Heart left ventricle (tissue), 16 donors: ENCODE data around the gene RNASEH2C. TPM values are rescaled to one million over a fixed set of nuclear protein-coding genes. Genes with fewer than 3 reads are reported as not detected.
A peak's percentile ranks its signal among the peaks of the same experiment; 100 is the strongest.
"Not testable (repeated sequence)": the region's sequence is repeated elsewhere in the genome, so short reads cannot be mapped to it uniquely, and the experiment has no call there.

Experiments
- ATAC-seq, 4 donors: fragments of 200-7000 bp; cut with Tn5 transposase; one replicate each; pipeline ENCODE4 v1.9.1; 2020 to 2022; ENCODE audit warnings: moderate library complexity in 4 of 4, mild to moderate bottlenecking in 3 of 4, moderate number of reproducible peaks in 1 of 4
- DNase-seq, 5 donors: peaks; one replicate each; pipeline ENCODE4 v3.0.0-alpha.2; 2020
- H3K27ac ChIP-seq, 12 donors: fragments of 200-600 bp; sonication (generic) in 4 of 12; one replicate each; pipeline versions ENCODE4 v1.5.0 to v1.8.0; 2016 to 2022; ENCODE audit warnings: mild to moderate bottlenecking in 2 of 12
- H3K27me3 ChIP-seq, 9 donors: fragments of 200-600 bp; sonication (generic) in 2 of 9; one replicate each; pipeline versions ENCODE4 v1.5.1 to v1.8.0; 2016 to 2022; ENCODE audit warnings: mild to moderate bottlenecking in 3 of 9
- H3K36me3 ChIP-seq, 9 donors: fragments of 200-600 bp; sonication (generic) in 2 of 9; one replicate each; pipeline versions ENCODE4 v1.5.0 to v1.8.0; 2018 to 2022; ENCODE audit warnings: mild to moderate bottlenecking in 2 of 9
- H3K4me1 ChIP-seq, 12 donors: fragments of 200-600 bp; sonication (generic) in 4 of 12; one replicate each; pipeline versions ENCODE4 v1.5.0 to v1.8.0; 2016 to 2022; ENCODE audit warnings: mild to moderate bottlenecking in 3 of 12
- H3K4me3 ChIP-seq, 12 donors: fragments of 200-600 bp; sonication (generic) in 4 of 12; one replicate each; pipeline versions ENCODE4 v1.5.0 to v1.8.0; 2017 to 2022; ENCODE audit warnings: mild to moderate bottlenecking in 9 of 12, moderate library complexity in 4 of 12
- H3K9me3 ChIP-seq, 12 donors: fragments of 200-600 bp; sonication (generic) in 4 of 12; one replicate each; pipeline versions ENCODE4 v1.5.0 to v1.8.0; 2016 to 2022; ENCODE audit warnings: mild to moderate bottlenecking in 1 of 12
- POLR2A ChIP-seq, 2 donors: fragments of 450-650 bp; IDR thresholded peaks; one replicate each; pipeline ENCODE4 v1.6.1; 2017; ENCODE audit warnings: antibody characterized with exemption in 2 of 2, mild to moderate bottlenecking in 2 of 2, moderate library complexity in 2 of 2
- WGBS, 4 donors: extraction: QIAGEN DNeasy Blood & Tissue Kit in 2 of 4; methylation state at CpG; one replicate each; pipeline versions ENCODE4 v1.1.5 to v1.1.7; 2013 to 2018; 5-methylcytosine and 5-hydroxymethylcytosine counted together
- intact Hi-C, 10 donors: fragments of 100-400 bp; cut with DNase I; formaldehyde crosslinking; loops; one replicate each; pipeline versions ENCODE4 v1.11.1 to v1.14.2; 2022
- long read RNA-seq, 3 donors: library from polyadenylated mRNA; unstranded; transcript quantifications; one replicate each; pipeline ENCODE4 v2.0.0, GENCODE V29; 2020 to 2021
- polyA plus RNA-seq, 2 donors: library from polyadenylated mRNA; stranded (reverse); fragments of 200-250 nt; gene quantifications; one replicate each; pipeline ENCODE4 v1.2.3, GENCODE V29; 2013
- total RNA-seq, 9 donors: library from RNA; depleted of rRNA in 2 of 9; stranded (reverse); fragments of >200 nt in 2 of 9; fragmentation: NEBNext Ultra II Directional in 3 of 9; extraction: Animal tissue kit (Norgen Biotek cat#: 25700) in 3 of 9; gene quantifications; one replicate each; pipeline versions ENCODE4 v1.1.0 to v1.2.4, GENCODE V29; 2016 to 2023
- TF ChIP-seq, protein P1 (sequence below), 12 donors: fragments of 200-600 bp; sonication (generic) in 4 of 12; IDR thresholded peaks; one replicate each; pipeline versions ENCODE4 v1.5.0 to v1.8.0; 2018 to 2022; ENCODE audit warnings: antibody characterized with exemption in 12 of 12, mild to moderate bottlenecking in 5 of 12
- donor health status: ischemic (EF 13 %, LVEDD 7.1; RV severe dilation, severe dysfunction).
- donor health status: healthy with polysubstance abuse.
- donor health status: DM: no; HTN: yes; CAD: no.
- donor health status: DM: no; HTN: no; CAD: no.
- donor health status: ischemic (EF 25% LVEDD 6.9; RV normal size, moderate dysfunction).
- donor health status: ischemic (EF 25% LVEDD 5.7; RV mildly dilated, moderate dysfunction).
- donor health status: healthy.
- donor health status: DM: yes; HTN: yes; CAD: no.
- donor health status: ischemic (EF 35%, LVEDD 5.7; RV mildly dilated, moderate dysfunction).
- donor health status: nonischemic (EF 11% LVEDD 7.7; RV severe dilation, severe dysfunction).
- donor health status: DM: yes; HTN: yes; CAD: no.
- donor health status: PGD.
- donor health status: ischemic (EF 29% LVEDD 5.4; RV normal size, mild dysfunction).
- donor health status: nonischemic (EF 23%, LVEDD 6.1; RV moderate dilation, normal function).

Gene RNASEH2C
- 100 to 1,000 TPM in 2 of 9 donors, 10 to 100 TPM in 7; 31.7 to 131 (median 44.6) TPM for total RNA-seq
- 100 to 1,000 TPM in 1 of 2 donors, 10 to 100 TPM in 1; 90.5 to 120 TPM for polyA plus RNA-seq
- long read RNA-seq, donor 1, transcript RNASEH2C-201 (4 exons, 2,794 nt) = major isoform, 11 of 30 reads
- long read RNA-seq, donor 1, transcript RNASEH2C-203 (3 exons, 2,798 nt) = minor isoform, 10 of 30 reads
- long read RNA-seq, donor 1, partial matches to known transcripts = 0 of 30 reads
- long read RNA-seq, donor 1, other reads (novel, unspliced or antisense) = 8 of 30 reads
- long read RNA-seq, donor 2, transcript RNASEH2C-201 (4 exons, 2,794 nt) = major isoform, 16 of 27 reads
- long read RNA-seq, donor 2, partial matches to known transcripts = 1 of 27 reads
- long read RNA-seq, donor 2, other reads (novel, unspliced or antisense) = 6 of 27 reads
- long read RNA-seq, donor 3, transcript RNASEH2C-203 (3 exons, 2,798 nt) = minor isoform, 10 of 30 reads
- long read RNA-seq, donor 3, transcript RNASEH2C-201 (4 exons, 2,794 nt) = major isoform, 14 of 30 reads
- long read RNA-seq, donor 3, partial matches to known transcripts = 5 of 30 reads
- long read RNA-seq, donor 3, other reads (novel, unspliced or antisense) = 0 of 30 reads

DNA sequence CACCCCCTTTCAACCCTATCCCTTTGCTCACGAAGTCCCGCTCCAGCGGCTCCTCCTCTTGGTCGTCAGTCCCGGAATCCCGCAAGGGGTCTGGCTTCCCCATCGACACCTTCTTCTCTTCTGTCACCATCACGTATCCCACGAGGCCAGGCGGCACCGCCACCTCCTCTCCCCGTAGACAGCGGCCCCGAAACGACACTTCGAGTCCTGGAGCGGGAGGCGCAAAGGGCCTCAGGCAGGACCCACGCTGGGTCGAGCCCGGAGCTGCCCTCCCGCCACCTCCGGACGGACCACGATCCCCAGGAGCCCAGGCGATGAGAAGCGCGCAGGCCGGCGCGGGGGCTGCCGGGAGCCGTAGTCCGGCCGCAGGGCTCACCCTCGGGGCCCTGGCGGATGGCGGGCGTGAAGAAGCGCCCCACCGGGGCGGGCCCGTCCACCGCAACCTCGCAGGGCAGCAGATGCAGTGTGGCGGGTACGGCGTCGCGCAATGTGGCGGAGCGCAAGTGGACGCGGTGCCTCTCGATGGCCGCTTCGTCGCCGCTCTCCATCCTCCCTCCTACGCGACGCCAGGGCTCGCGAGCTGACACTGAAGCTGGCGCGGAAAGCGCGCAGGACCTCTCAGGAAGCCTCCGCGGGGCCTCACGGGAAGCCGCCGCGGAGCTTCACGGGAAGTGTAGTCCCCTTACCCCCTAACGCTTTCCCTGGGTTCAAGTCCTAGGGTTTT, at the start of gene RNASEH2C:
Gene RNASEH2C (minus strand): TSS at position 588 of the 724 bp plus-strand sequence. CDS start 40 bp downstream, at position 548.
- Histone ChIP-seq H3K27me3 (no peaks in the 10 kb centered on the region), H3K4me1 (peaks cover 8 to 30% (median 16%) of the 10 kb centered on the region in 12 donors), H3K9me3 (no peaks in the 10 kb centered on the region), H3K4me3 (peak within 1 kb of the TSS; percentile 48 to 97 (median 80)), H3K27ac (peak within 1 kb of the TSS; percentile 63 to 96 (median 90)), H3K36me3 (peaks cover 0 to 44% (median 40%) of the 10 kb centered on the region in 9 donors)
- TF ChIP-seq, protein P1, sequence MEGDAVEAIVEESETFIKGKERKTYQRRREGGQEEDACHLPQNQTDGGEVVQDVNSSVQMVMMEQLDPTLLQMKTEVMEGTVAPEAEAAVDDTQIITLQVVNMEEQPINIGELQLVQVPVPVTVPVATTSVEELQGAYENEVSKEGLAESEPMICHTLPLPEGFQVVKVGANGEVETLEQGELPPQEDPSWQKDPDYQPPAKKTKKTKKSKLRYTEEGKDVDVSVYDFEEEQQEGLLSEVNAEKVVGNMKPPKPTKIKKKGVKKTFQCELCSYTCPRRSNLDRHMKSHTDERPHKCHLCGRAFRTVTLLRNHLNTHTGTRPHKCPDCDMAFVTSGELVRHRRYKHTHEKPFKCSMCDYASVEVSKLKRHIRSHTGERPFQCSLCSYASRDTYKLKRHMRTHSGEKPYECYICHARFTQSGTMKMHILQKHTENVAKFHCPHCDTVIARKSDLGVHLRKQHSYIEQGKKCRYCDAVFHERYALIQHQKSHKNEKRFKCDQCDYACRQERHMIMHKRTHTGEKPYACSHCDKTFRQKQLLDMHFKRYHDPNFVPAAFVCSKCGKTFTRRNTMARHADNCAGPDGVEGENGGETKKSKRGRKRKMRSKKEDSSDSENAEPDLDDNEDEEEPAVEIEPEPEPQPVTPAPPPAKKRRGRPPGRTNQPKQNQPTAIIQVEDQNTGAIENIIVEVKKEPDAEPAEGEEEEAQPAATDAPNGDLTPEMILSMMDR (IDR thresholded peaks at IDR 0.05) = peak in 1 of 12 donors; percentile 30
- TF ChIP-seq POLR2A (IDR thresholded peaks at IDR 0.05) = peak in 1 of 2 donors; percentile 90
- WGBS, 4 donors = 0 to 1% (median 0%) methylated on average over 44 to 76 of the region's 76 CpGs
- ATAC-seq (peak; percentile 85 to 96 (median 96)), DNase-seq (peak; percentile 87 to 92 (median 87))
- intact Hi-C loops = loop anchor here in 1 of 10 donors (5.0 kb wide), 1 partner anchor 52 kb away; no protein-coding TSS in a partner anchor

DNA sequence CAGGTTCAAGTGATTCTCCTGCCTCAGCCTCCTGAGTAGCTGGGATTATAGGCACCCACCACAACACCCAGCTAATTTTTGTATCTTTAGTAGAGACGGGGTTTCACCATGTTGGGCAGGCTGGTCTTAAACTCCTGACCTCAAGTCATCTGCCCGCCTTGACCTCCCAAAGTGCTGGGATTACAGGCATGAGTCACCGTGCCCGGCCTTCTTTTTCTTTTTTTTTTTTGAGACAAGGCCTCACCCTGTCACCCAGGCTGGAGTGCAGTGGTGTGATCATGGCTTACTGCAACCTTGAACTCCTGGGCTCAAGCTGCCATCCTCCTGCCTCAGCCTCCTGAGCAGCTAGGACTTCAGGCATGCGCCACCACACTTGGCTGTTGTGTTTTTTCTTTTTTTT, 47.2 kb upstream of the RNASEH2C start:
- WGBS, 4 donors = 85 to 90% (median 89%) methylated on average over 5 of the region's 5 CpGs
- H3K36me3 ChIP-seq, ATAC-seq, H3K27ac ChIP-seq, DNase-seq, H3K4me1 ChIP-seq, H3K9me3 ChIP-seq, intact Hi-C loops, H3K27me3 ChIP-seq, H3K4me3 ChIP-seq: not testable (repeated sequence)

DNA sequence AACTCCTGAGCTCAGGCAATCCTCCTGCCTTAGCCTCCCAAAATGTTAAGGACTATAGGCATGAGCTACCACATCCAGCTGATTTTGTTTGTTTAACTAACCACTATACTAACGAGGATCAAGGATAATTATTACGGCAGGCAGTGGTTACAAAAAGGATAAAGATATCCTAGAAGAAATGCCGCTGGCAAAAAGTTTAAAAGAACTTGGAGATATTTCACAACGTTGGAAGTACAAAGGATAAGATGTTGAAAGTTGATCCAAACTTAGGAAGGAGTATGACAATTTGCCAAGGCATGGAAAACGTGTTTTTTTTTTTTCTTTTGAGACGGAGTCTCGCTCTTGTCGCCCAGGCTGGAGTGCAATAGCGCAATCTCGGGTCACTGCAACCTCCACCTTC, 46.8 kb upstream of the RNASEH2C start:
- H3K36me3 ChIP-seq = no peaks in the 10 kb centered on the region
- H3K27me3 ChIP-seq = no peaks in the 10 kb centered on the region
- TF ChIP-seq POLR2A (IDR thresholded peaks at IDR 0.05) = no peak
- TF ChIP-seq, protein P1 (IDR thresholded peaks at IDR 0.05) = no peak
- 82 to 86% (median 84%) methylated on average over 10 of the region's 10 CpGs for WGBS, 4 donors
- no peak overlapping the region for H3K4me3 ChIP-seq
- H3K27ac ChIP-seq = no peak overlapping the region
- no peak for ATAC-seq
- peaks cover 0 to 8% (median 0%) of the 10 kb centered on the region in 12 donors for H3K4me1 ChIP-seq
- no peak for DNase-seq
- intact Hi-C loops = no loop called here
- H3K9me3 ChIP-seq = no peaks in the 10 kb centered on the region

DNA sequence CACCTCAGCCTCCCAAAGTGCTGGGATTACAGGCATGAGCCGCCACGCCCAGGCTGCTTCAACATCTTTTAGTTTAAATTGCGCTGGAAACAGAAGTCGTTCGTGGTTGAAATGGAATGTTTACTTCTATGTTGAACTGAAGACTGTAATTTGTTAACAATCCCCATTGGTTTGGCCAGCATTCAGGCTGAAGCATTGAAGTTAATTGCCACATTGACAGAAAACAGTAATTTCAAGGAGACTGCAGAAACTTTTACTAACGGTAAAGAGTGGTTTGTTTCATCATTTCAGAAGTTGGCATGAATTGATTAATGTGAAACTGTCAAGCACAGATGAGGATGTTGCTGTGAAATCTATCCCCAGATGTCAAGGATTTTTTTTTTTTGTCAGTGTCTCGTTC, 45.9 kb upstream of the RNASEH2C start:
- H3K9me3 ChIP-seq = no peaks in the 10 kb centered on the region
- WGBS, 4 donors = 74 to 78% (median 76%) methylated on average over 7 of the region's 7 CpGs
- H3K4me1 ChIP-seq = peaks cover 0 to 8% (median 0%) of the 10 kb centered on the region in 12 donors
- no peaks in the 10 kb centered on the region for H3K27me3 ChIP-seq
- DNase-seq (no peak), ATAC-seq (no peak)
- no peak overlapping the region for H3K27ac ChIP-seq
- intact Hi-C loops = no loop called here
- no peak overlapping the region for H3K4me3 ChIP-seq
- H3K36me3 ChIP-seq = no peaks in the 10 kb centered on the region
- TF ChIP-seq, protein P1 (IDR thresholded peaks at IDR 0.05) = no peak
- TF ChIP-seq POLR2A (IDR thresholded peaks at IDR 0.05) = no peak
